Islet of Langerhans (tissue), 1 donor: ENCODE measurements around the gene GRK3.
A peak's percentile ranks its signal among the peaks of the same experiment; 100 is the strongest.

Experiments used
- FAIRE-seq: peaks from one replicate; lab custom pipeline; 2011; peaks lifted over from hg19 to GRCh38; lab: Jason Lieb, UNC

GRK3 gene

GRCh38 chr22:25663654-25664053 is 99.2 kb downstream of the GRK3 start:
- no peak for FAIRE-seq

- FAIRE-seq = peak; percentile 41
Measured at GRCh38 chr22:25666308-25666707, 101.8 kb downstream of the GRK3 start.

- no peak for FAIRE-seq
Measured at GRCh38 chr22:25668437-25668836, 104.0 kb downstream of the GRK3 start.

GRCh38 chr22:25669253-25670069 is 105.0 kb downstream of the GRK3 start:
- no peak for FAIRE-seq

- no peak for FAIRE-seq
Measured at GRCh38 chr22:25670070-25670461, 105.6 kb downstream of the GRK3 start.

- no peak for FAIRE-seq
Measured at GRCh38 chr22:25672289-25673084, 108.0 kb downstream of the GRK3 start.

- no peak for FAIRE-seq
Measured at GRCh38 chr22:25673713-25674112, 109.2 kb downstream of the GRK3 start.

- no peak for FAIRE-seq
Measured at GRCh38 chr22:25677631-25678030, 113.2 kb downstream of the GRK3 start.

- FAIRE-seq = no peak
Measured at GRCh38 chr22:25680051-25680450, 115.6 kb downstream of the GRK3 start.

- FAIRE-seq = no peak
Measured at GRCh38 chr22:25680956-25681355, 116.5 kb downstream of the GRK3 start.

- FAIRE-seq = no peak
Measured at GRCh38 chr22:25682109-25682508, 117.6 kb downstream of the GRK3 start.

- FAIRE-seq = no peak
Measured at GRCh38 chr22:25688627-25689026, 124.2 kb downstream of the GRK3 start.

- no peak for FAIRE-seq
Measured at GRCh38 chr22:25689631-25690030, 125.2 kb downstream of the GRK3 start.

GRCh38 chr22:25690798-25691197 is 126.3 kb downstream of the GRK3 start:
- FAIRE-seq = no peak

GRCh38 chr22:25692397-25693267 is 128.2 kb downstream of the GRK3 start:
- FAIRE-seq = no peak

GRCh38 chr22:25693268-25693565 is 128.7 kb downstream of the GRK3 start:
- no peak for FAIRE-seq

GRCh38 chr22:25694196-25694907 is 129.9 kb downstream of the GRK3 start:
- FAIRE-seq = no peak

- peak; percentile 13 for FAIRE-seq
Measured at GRCh38 chr22:25695146-25695545, 130.7 kb downstream of the GRK3 start.

- no peak for FAIRE-seq
Measured at GRCh38 chr22:25696763-25697162, 132.3 kb downstream of the GRK3 start.

GRCh38 chr22:25697181-25697664 is 132.7 kb downstream of the GRK3 start:
- no peak for FAIRE-seq

- no peak for FAIRE-seq
Measured at GRCh38 chr22:25697978-25698377, 133.5 kb downstream of the GRK3 start.

- FAIRE-seq = no peak
Measured at GRCh38 chr22:25698461-25698860, 134.0 kb downstream of the GRK3 start.
